Lung (tissue), 12 donors: Measurements from ENCODE around the gene PRKCA. TPM values are rescaled to one million over a fixed set of nuclear protein-coding genes. Genes with fewer than 3 reads are reported as not detected.

ENCODE experiments used
- ATAC-seq: fragments of 200-7000 bp; cut with Tn5 transposase; one replicate; pipeline ENCODE4 v1.9.1; 2020; ENCODE audit warnings: moderate number of reproducible peaks; ENCODE audit not compliant: insufficient read depth, low FRiP score
- DNase-seq, 3 donors: peaks; one replicate each; pipeline ENCODE4 v3.0.0-alpha.2; 2013 to 2017
- H3K27ac ChIP-seq, 2 donors: one replicate each; pipeline ENCODE4 v1.5.1; 2013; ENCODE audit warnings: mild to moderate bottlenecking in 2 of 2, moderate library complexity in 2 of 2, control low read depth in 1 of 2, inconsistent platforms in 1 of 2, low read depth in 1 of 2, low read length in 1 of 2
- H3K27me3 ChIP-seq, 3 donors: one replicate each; pipeline ENCODE4 v1.5.1; 2013; ENCODE audit warnings: low read length in 2 of 3; ENCODE audit not compliant: control insufficient read depth in 3 of 3, insufficient read depth in 3 of 3
- H3K36me3 ChIP-seq, 4 donors: one replicate each; pipeline ENCODE4 v1.5.1; 2013; ENCODE audit warnings: low read length in 4 of 4, mild to moderate bottlenecking in 1 of 4, moderate library complexity in 1 of 4; ENCODE audit not compliant: control insufficient read depth in 4 of 4, insufficient read depth in 4 of 4
- H3K4me1 ChIP-seq, 5 donors: one replicate each; pipeline ENCODE4 v1.5.1; 2013; ENCODE audit warnings: low read length in 5 of 5, mild to moderate bottlenecking in 2 of 5, moderate library complexity in 1 of 5; ENCODE audit not compliant: control insufficient read depth in 5 of 5, insufficient read depth in 5 of 5
- H3K4me3 ChIP-seq: one replicate; pipeline ENCODE4 v1.5.1; 2013; ENCODE audit warnings: mild to moderate bottlenecking, control low read depth, moderate library complexity
- H3K9ac ChIP-seq, 2 donors: one replicate each; pipeline ENCODE4 v1.5.1; 2013; ENCODE audit warnings: low read length in 2 of 2, control low read depth in 1 of 2; ENCODE audit not compliant: insufficient read depth in 1 of 2
- H3K9me3 ChIP-seq, 4 donors: one replicate each; pipeline ENCODE4 v1.5.1; 2013; ENCODE audit warnings: low read length in 3 of 4, mild to moderate bottlenecking in 1 of 4, moderate library complexity in 1 of 4; ENCODE audit not compliant: control insufficient read depth in 4 of 4, insufficient read depth in 3 of 4
- CTCF ChIP-seq: IDR thresholded peaks from 2 replicates; pipeline ENCODE4 v1.5.1; 2012; ENCODE audit warnings: mild to moderate bottlenecking; ENCODE audit errors: control extremely low read depth, extremely low read depth
- WGBS, 2 donors: extraction: QIAGEN DNeasy Blood & Tissue Kit; methylation state at CpG; one replicate each; pipeline ENCODE4 v1.1.7; 2013; 5-methylcytosine and 5-hydroxymethylcytosine counted together
- polyA plus RNA-seq, 2 donors: library from polyadenylated mRNA; stranded (reverse); fragments of 200-250 nt; gene quantifications; one replicate each; pipeline ENCODE4 v1.2.1, GENCODE V29; 2013
- total RNA-seq, 2 donors: library from RNA; depleted of rRNA in 1 of 2; stranded (reverse); fragments of >200 nt in 1 of 2; gene quantifications; one replicate each; pipeline ENCODE4 v1.2.1, GENCODE V29; 2014 to 2021
- donor health status: control.
- donor health status: control.
- donor health status: Bipolar disorder and iron deficiency.
- donor health status: healthy.
- donor health status: DM: yes; HTN: yes; CAD: no.

The PRKCA gene
- total and polyA plus RNA-seq, 4 donors, result 3.4 to 34.8 (median 13.8) TPM

- Histone ChIP-seq H3K27me3 (no peaks in the 10 kb centered on the region), H3K27ac (no peak overlapping the region), H3K9me3 (no peaks in the 10 kb centered on the region), H3K4me3 (no peak overlapping the region), H3K9ac (no peak overlapping the region), H3K4me1 (peaks cover 4 to 13% (median 5%) of the 10 kb centered on the region in 5 donors), H3K36me3 (no peaks in the 10 kb centered on the region)
- WGBS, 2 donors, result 57 to 72% methylated on average over 5 of the region's 5 CpGs
- TF ChIP-seq CTCF, result no peak
- no peak for ATAC-seq
- DNase-seq, result no peak
Measured at GRCh38 chr17:66533986-66534385, 231.6 kb downstream of the PRKCA start.

- H3K27me3 ChIP-seq, result no peaks in the 10 kb centered on the region
- no peak overlapping the region for H3K27ac ChIP-seq
- H3K4me1 ChIP-seq, result peaks cover 5 to 24% (median 11%) of the 10 kb centered on the region in 5 donors
- DNase-seq (no peak), ATAC-seq (no peak)
- TF ChIP-seq CTCF, result no peak
- 48 to 70% methylated on average over 1 of the region's 1 CpG for WGBS, 2 donors
- H3K36me3 ChIP-seq, result no peaks in the 10 kb centered on the region
- H3K4me3 ChIP-seq, result no peak overlapping the region
- H3K9ac ChIP-seq, result no peak overlapping the region
- no peaks in the 10 kb centered on the region for H3K9me3 ChIP-seq
Measured at GRCh38 chr17:66535611-66536010, 233.2 kb downstream of the PRKCA start.

GRCh38 chr17:66537502-66537901, 235.1 kb downstream of the PRKCA start:
- H3K27me3 ChIP-seq, result no peaks in the 10 kb centered on the region
- ATAC-seq (no peak), DNase-seq (no peak)
- H3K9ac ChIP-seq, result no peak overlapping the region
- no peak overlapping the region for H3K4me3 ChIP-seq
- peaks cover 5 to 43% (median 22%) of the 10 kb centered on the region in 5 donors for H3K4me1 ChIP-seq
- H3K9me3 ChIP-seq, result no peaks in the 10 kb centered on the region
- TF ChIP-seq CTCF, result no peak
- WGBS, 2 donors, result 63 to 76% methylated on average over 5 of the region's 5 CpGs
- H3K36me3 ChIP-seq, result no peaks in the 10 kb centered on the region
- no peak overlapping the region for H3K27ac ChIP-seq

GRCh38 chr17:66538776-66539175, 236.4 kb downstream of the PRKCA start:
- no peaks in the 10 kb centered on the region for H3K36me3 ChIP-seq
- no peak for TF ChIP-seq CTCF
- H3K9me3 ChIP-seq, result no peaks in the 10 kb centered on the region
- no peaks in the 10 kb centered on the region for H3K27me3 ChIP-seq
- 73 to 79% methylated on average over 5 of the region's 5 CpGs for WGBS, 2 donors
- ATAC-seq (no peak), DNase-seq (no peak)
- H3K27ac ChIP-seq, result no peak overlapping the region
- peaks cover under 1 to 46% (median 28%) of the 10 kb centered on the region in 5 donors for H3K4me1 ChIP-seq
- no peak overlapping the region for H3K4me3 ChIP-seq
- no peak overlapping the region for H3K9ac ChIP-seq
